Tibial artery (tissue), 4 donors: ENCODE data around the gene B3GALT5.

ENCODE experiments used
- DNase-seq, 2 donors: peaks; one replicate each; pipeline ENCODE4 v3.0.0-alpha.2; 2019
- H3K27ac ChIP-seq, 2 donors: fragments of 200-600 bp; sonication (generic) in 1 of 2; 1 replicate in 1 of 2; 2 replicates in 1 of 2; pipeline ENCODE4 v1.5.1; 2018 to 2019; ENCODE audit warnings: mild to moderate bottlenecking in 1 of 2
- H3K27me3 ChIP-seq, 2 donors: fragments of 200-600 bp; sonication (generic) in 1 of 2; one replicate each; pipeline versions ENCODE4 v1.5.1 to v1.6.0; 2016 to 2019
- H3K36me3 ChIP-seq, 3 donors: fragments of 200-600 bp; sonication (generic) in 2 of 3; one replicate each; pipeline ENCODE4 v1.5.1; 2016 to 2019; ENCODE audit warnings: mild to moderate bottlenecking in 2 of 3
- H3K4me1 ChIP-seq, 4 donors: fragments of 200-600 bp; sonication (generic) in 2 of 4; 1 replicate in 3 of 4; 2 replicates in 1 of 4; pipeline ENCODE4 v1.5.1; 2016 to 2019
- H3K4me3 ChIP-seq, 2 donors: fragments of 200-600 bp; sonication (generic) in 1 of 2; 1 replicate in 1 of 2; 2 replicates in 1 of 2; pipeline ENCODE4 v1.5.1; 2018 to 2019; ENCODE audit warnings: mild to moderate bottlenecking in 2 of 2
- H3K9me3 ChIP-seq, 3 donors: fragments of 200-600 bp; sonication (generic) in 1 of 3; one replicate each; pipeline ENCODE4 v1.5.1; 2016 to 2019
- intact Hi-C: fragments of 100-400 bp; cut with DNase I; formaldehyde crosslinking; loops from one replicate; pipeline ENCODE4 v1.15.0; 2023; ENCODE audit warnings: low total_unique reads
- TF ChIP-seq, protein P1 (sequence below), 2 experiments: fragments of 200-600 bp in 1 of 2; fragments of 450-650 bp in 1 of 2; IDR thresholded peaks; one replicate each; pipeline ENCODE4 v1.5.1; 2017 to 2019; ENCODE audit warnings: antibody characterized with exemption in 2 of 2, mild to moderate bottlenecking in 1 of 2, moderate library complexity in 1 of 2

B3GALT5 gene

DNA sequence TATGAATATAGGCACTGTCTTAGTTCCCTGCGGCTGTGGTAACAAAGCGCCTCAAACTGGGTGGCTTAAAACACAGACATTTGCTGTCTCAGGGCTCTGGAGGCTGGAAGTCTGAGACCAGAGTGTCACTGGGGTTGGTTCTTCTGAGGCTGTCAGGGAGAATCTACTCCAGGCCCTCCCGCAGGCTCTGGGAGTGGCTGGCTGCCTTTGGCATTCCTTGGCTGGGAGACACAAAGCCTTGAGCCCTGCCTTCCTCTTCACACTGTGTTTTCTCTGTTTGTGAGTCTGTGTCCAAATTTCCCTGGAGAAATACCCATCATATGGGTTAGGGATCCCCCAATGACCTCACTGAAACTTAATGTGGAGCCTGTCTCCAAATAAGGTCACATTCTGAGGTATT, 38.5 kb downstream of the B3GALT5 start:
- no peaks in the 10 kb centered on the region for H3K4me1 ChIP-seq
- no peak for DNase-seq
- H3K36me3 ChIP-seq, result no peaks in the 10 kb centered on the region
- no peak overlapping the region for H3K27ac ChIP-seq
- H3K27me3 ChIP-seq, result no peaks in the 10 kb centered on the region
- H3K4me3 ChIP-seq, result no peak overlapping the region
- intact Hi-C loops, result no loop called here
- TF ChIP-seq, protein P1, sequence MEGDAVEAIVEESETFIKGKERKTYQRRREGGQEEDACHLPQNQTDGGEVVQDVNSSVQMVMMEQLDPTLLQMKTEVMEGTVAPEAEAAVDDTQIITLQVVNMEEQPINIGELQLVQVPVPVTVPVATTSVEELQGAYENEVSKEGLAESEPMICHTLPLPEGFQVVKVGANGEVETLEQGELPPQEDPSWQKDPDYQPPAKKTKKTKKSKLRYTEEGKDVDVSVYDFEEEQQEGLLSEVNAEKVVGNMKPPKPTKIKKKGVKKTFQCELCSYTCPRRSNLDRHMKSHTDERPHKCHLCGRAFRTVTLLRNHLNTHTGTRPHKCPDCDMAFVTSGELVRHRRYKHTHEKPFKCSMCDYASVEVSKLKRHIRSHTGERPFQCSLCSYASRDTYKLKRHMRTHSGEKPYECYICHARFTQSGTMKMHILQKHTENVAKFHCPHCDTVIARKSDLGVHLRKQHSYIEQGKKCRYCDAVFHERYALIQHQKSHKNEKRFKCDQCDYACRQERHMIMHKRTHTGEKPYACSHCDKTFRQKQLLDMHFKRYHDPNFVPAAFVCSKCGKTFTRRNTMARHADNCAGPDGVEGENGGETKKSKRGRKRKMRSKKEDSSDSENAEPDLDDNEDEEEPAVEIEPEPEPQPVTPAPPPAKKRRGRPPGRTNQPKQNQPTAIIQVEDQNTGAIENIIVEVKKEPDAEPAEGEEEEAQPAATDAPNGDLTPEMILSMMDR (IDR thresholded peaks at IDR 0.05), result no peak
- H3K9me3 ChIP-seq, result peaks cover 0 to 17% (median 11%) of the 10 kb centered on the region in 3 donors

DNA sequence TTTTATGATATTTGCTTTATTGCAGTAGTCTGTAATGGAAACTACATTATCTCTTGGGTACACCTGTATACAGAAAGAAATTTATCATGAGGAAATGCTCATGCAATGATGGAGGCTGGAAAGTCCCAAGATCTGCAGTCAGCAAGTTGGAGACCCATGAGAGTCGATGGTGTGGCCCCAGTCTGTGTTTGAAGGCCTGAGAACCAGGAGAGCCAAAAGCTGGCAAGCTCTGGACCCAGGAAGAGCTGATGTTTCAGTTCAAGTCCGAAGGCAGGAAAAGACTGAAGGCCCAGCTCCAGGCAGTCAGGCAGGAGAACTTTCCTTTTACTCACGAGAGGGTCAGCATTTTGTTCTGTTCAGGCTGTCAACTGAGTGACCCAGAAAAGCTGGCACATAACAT, 42.2 kb downstream of the B3GALT5 start:
- no peaks in the 10 kb centered on the region for H3K27me3 ChIP-seq
- H3K4me1 ChIP-seq, result peaks cover 0 to 7% (median 0%) of the 10 kb centered on the region in 4 donors
- no peak for DNase-seq
- peaks cover 0 to 17% (median 11%) of the 10 kb centered on the region in 3 donors for H3K9me3 ChIP-seq
- H3K4me3 ChIP-seq, result no peak overlapping the region
- no peak overlapping the region for H3K27ac ChIP-seq
- intact Hi-C loops, result no loop called here
- TF ChIP-seq, protein P1 (IDR thresholded peaks at IDR 0.05), result no peak
- no peaks in the 10 kb centered on the region for H3K36me3 ChIP-seq

DNA sequence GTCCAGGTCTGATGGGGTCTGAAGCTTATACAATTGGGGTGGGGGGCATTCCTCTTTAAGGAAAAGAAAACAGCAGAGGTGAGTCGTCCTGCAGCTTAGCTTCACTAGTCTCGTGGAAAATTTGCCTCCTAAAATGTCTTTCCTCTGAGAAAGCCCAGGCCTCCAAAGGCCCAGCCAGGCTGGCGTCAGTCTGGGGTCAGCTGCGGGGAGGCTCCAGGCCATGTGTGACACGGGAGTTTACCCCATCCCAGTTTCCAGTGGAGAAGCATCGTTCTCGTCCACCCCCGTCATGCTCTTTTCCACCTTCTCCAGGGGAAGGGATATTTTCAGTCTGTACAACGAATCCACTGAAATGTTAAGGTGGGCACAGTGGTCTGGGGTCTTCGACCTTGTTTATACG, 42.8 kb downstream of the B3GALT5 start:
- intact Hi-C loops, result no loop called here
- no peak for DNase-seq
- Histone ChIP-seq H3K4me3 (no peak overlapping the region), H3K9me3 (peaks cover 0 to 17% (median 11%) of the 10 kb centered on the region in 3 donors), H3K36me3 (no peaks in the 10 kb centered on the region), H3K27ac (no peak overlapping the region), H3K27me3 (no peaks in the 10 kb centered on the region), H3K4me1 (peaks cover 0 to 13% (median 1%) of the 10 kb centered on the region in 4 donors)
- TF ChIP-seq, protein P1 (IDR thresholded peaks at IDR 0.05), result no peak

DNA sequence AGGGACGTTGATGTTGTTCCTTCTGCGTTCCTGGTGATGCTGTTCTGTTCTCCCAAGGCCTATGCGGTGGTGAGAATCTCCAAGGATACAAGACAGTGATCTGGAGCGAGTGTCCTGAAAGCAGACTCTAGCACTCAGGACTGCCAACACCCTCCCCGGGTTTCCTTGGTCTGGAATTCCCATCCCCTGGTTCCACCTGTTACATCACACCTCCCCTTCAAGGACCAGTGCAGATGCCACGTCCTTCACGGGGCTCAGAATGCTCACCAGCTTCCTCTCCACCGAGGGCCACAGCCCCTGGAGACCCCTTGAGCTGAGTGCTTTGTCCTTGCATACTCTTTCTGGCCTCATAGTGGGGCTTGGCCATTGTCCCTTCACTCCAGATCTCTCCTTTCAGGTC, 43.5 kb downstream of the B3GALT5 start:
- no peak overlapping the region for H3K4me3 ChIP-seq
- H3K4me1 ChIP-seq, result peaks cover 0 to 15% (median 2%) of the 10 kb centered on the region in 4 donors
- intact Hi-C loops, result no loop called here
- TF ChIP-seq, protein P1 (IDR thresholded peaks at IDR 0.05), result no peak
- no peak overlapping the region for H3K27ac ChIP-seq
- no peak for DNase-seq
- no peaks in the 10 kb centered on the region for H3K36me3 ChIP-seq
- peaks cover 0 to 17% (median 11%) of the 10 kb centered on the region in 3 donors for H3K9me3 ChIP-seq
- no peaks in the 10 kb centered on the region for H3K27me3 ChIP-seq

DNA sequence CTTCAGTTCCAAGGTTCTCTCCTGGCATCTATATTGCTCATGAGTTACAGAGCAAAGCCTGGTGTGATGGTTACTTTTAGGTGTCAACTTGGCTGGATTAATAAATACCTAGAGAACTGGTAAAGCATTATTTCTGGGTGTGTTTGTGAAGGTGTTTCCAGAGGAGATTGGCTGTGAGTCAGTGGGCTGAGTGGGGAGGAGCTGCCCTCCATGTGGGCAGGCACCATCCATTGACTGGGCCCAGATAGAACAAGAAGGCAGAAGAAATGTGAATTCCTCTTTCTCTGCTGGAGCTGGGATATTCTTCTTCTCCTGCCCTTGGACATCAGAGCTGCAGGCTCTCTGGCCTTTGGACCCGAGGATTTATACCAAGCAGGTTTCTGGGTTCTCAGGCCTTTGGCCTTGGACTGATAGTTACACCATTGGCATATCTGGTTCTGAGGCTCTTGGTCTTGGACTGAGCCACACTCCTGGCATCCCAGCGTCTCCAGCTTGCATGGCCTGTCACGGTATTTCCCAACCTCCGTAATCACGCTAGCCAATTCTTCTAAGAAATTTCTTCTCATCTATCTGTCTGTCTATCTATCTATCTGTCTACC, 44.5 kb downstream of the B3GALT5 start:
- H3K4me3 ChIP-seq, result no peak overlapping the region
- TF ChIP-seq, protein P1 (IDR thresholded peaks at IDR 0.05), result no peak
- H3K9me3 ChIP-seq, result peaks cover 0 to 17% (median 11%) of the 10 kb centered on the region in 3 donors
- intact Hi-C loops, result no loop called here
- H3K36me3 ChIP-seq, result no peaks in the 10 kb centered on the region
- H3K27ac ChIP-seq, result no peak overlapping the region
- no peak for DNase-seq
- peaks cover 0 to 15% (median 2%) of the 10 kb centered on the region in 4 donors for H3K4me1 ChIP-seq
- no peaks in the 10 kb centered on the region for H3K27me3 ChIP-seq
